ENCODE measurements around the gene S100A7A.
"Not testable (repeated sequence)": the region's sequence is repeated elsewhere in the genome, so short reads cannot be mapped to it uniquely, and the experiment has no call there.

S100A7A gene

GRCh38 chr1:153395136-153395685, 21.1 kb upstream of the S100A7A start:
- no peak for DNase-seq (ENCODE audit: low read depth in 3 of 3, low spot score in 1 of 3)

GRCh38 chr1:153395776-153396175, 20.5 kb upstream of the S100A7A start:
- DNase-seq (ENCODE audit: low read depth in 3 of 3, low spot score in 1 of 3), result no peak

GRCh38 chr1:153396461-153396860, 19.9 kb upstream of the S100A7A start:
- DNase-seq (ENCODE audit: low read depth in 3 of 3, low spot score in 1 of 3), result no peak

- DNase-seq (ENCODE audit: low read depth in 3 of 3, low spot score in 1 of 3), result no peak
Measured at GRCh38 chr1:153397051-153397923, 19.0 kb upstream of the S100A7A start.

- no peak for DNase-seq (ENCODE audit: low read depth in 3 of 3, low spot score in 1 of 3)
Measured at GRCh38 chr1:153397924-153398651, 18.2 kb upstream of the S100A7A start.

GRCh38 chr1:153399401-153400055, 16.8 kb upstream of the S100A7A start:
- DNase-seq (ENCODE audit: low read depth in 3 of 3, low spot score in 1 of 3), result no peak

- no peak for DNase-seq (ENCODE audit: low read depth in 3 of 3, low spot score in 1 of 3)
Measured at GRCh38 chr1:153400244-153400643, 16.1 kb upstream of the S100A7A start.

- DNase-seq (ENCODE audit: low read depth in 3 of 3, low spot score in 1 of 3), result no peak
Measured at GRCh38 chr1:153401461-153401860, 14.9 kb upstream of the S100A7A start.

- no peak for DNase-seq (ENCODE audit: low read depth in 3 of 3, low spot score in 1 of 3)
Measured at GRCh38 chr1:153402226-153402625, 14.1 kb upstream of the S100A7A start.

GRCh38 chr1:153403421-153404085, 12.8 kb upstream of the S100A7A start:
- DNase-seq (ENCODE audit: low read depth in 3 of 3, low spot score in 1 of 3), result no peak

- DNase-seq (ENCODE audit: low read depth in 3 of 3, low spot score in 1 of 3), result no peak
Measured at GRCh38 chr1:153404086-153404635, 12.2 kb upstream of the S100A7A start.

- peak in 2 of 3 donors; percentile 3 to 52 for DNase-seq (ENCODE audit: low read depth in 3 of 3, low spot score in 1 of 3)
Measured at GRCh38 chr1:153404768-153405167, 11.6 kb upstream of the S100A7A start.

- DNase-seq (ENCODE audit: low read depth in 3 of 3, low spot score in 1 of 3), result not testable (repeated sequence)
Measured at GRCh38 chr1:153405825-153406599, 10.3 kb upstream of the S100A7A start.

GRCh38 chr1:153407274-153407673, 9.0 kb upstream of the S100A7A start:
- not testable (repeated sequence) for DNase-seq (ENCODE audit: low read depth in 3 of 3, low spot score in 1 of 3)

- DNase-seq (ENCODE audit: low read depth in 3 of 3, low spot score in 1 of 3), result not testable (repeated sequence)
Measured at GRCh38 chr1:153413961-153414360, 2.4 kb upstream of the S100A7A start.

GRCh38 chr1:153417136-153417888, 992 bp downstream of the S100A7A start:
- no peak for DNase-seq (ENCODE audit: low read depth in 3 of 3, low spot score in 1 of 3)

GRCh38 chr1:153418758-153419435, 2.6 kb downstream of the S100A7A start:
- not testable (repeated sequence) for DNase-seq (ENCODE audit: low read depth in 3 of 3, low spot score in 1 of 3)

- DNase-seq (ENCODE audit: low read depth in 3 of 3, low spot score in 1 of 3), result not testable (repeated sequence)
Measured at GRCh38 chr1:153419436-153419793, 3.1 kb downstream of the S100A7A start.

GRCh38 chr1:153420306-153420705, 4.0 kb downstream of the S100A7A start:
- no peak for DNase-seq (ENCODE audit: low read depth in 3 of 3, low spot score in 1 of 3)
